K562 (cell line): ENCODE results near the gene LLGL1. TPM values are rescaled to one million over a fixed set of nuclear protein-coding genes. Genes with fewer than 3 reads are reported as not detected.

ENCODE experiments used
- ATAC-seq: fragments of 200-7000 bp; cut with Tn5 transposase; 3 replicates; pipeline ENCODE4 v1.9.1; 2020; ENCODE audit warnings: moderate library complexity
- BruUV-seq: library from RNA; stranded (reverse); fragments of 400-500 nt; replicated peaks from 2 replicates; lab custom pipeline; 2021; lab: Mats Ljungman, UMichigan
- CTCF ChIA-PET: fragments of 300-600 bp; formaldehyde crosslinking; extraction: SDS; loops from one replicate; lab custom pipeline; 2021; ENCODE audit warnings: low intra/inter-chr PET ratio; lab: Yijun Ruan, JAX
- POLR2A ChIA-PET: fragments of 300-600, 350-650 bp; sonication (Branson Sonifier 250); formaldehyde crosslinking; extraction: SDS; loops from one replicate; lab custom pipeline; 2021; ENCODE audit warnings: antibody characterized with exemption, inconsistent platforms; lab: Yijun Ruan, JAX
- DNase-seq, 4 experiments: peaks; one replicate each; pipeline versions ENCODE4 v3.0.0 to v3.0.0-alpha.2; 2011 to 2018; ENCODE audit warnings: low spot score in 3 of 4, mixed read lengths in 3 of 4; ENCODE audit errors: extremely low read depth in 1 of 4
- FAIRE-seq: peaks from 2 replicates; lab custom pipeline; 2011; peaks lifted over from hg19 to GRCh38; lab: Jason Lieb, UNC
- H2AFZ ChIP-seq: 2 replicates; pipeline ENCODE4 v1.6.0; 2011; ENCODE audit warnings: low read depth, low read length, control low read depth, inconsistent platforms
- H3K27ac ChIP-seq: fragments of 200-600 bp; 3 replicates; pipeline ENCODE4 v1.8.0; 2011; ENCODE audit warnings: low read depth, mild to moderate bottlenecking, control low read depth, inconsistent platforms, low read length, moderate library complexity, mixed read lengths; ENCODE audit errors: extremely low read depth
- H3K27me3 ChIP-seq, 2 experiments: fragments of 300-600 bp in 1 of 2; 2 replicates in 1 of 2; 3 replicates in 1 of 2; pipeline versions ENCODE4 v1.6.0 to v1.8.0; 2011; ENCODE audit warnings: inconsistent platforms in 2 of 2, low read length in 2 of 2, mild to moderate bottlenecking in 1 of 2, mixed read lengths in 1 of 2, moderate library complexity in 1 of 2; ENCODE audit not compliant: control insufficient read depth in 2 of 2, insufficient read depth in 2 of 2
- H3K36me3 ChIP-seq: fragments of 300-600 bp; 3 replicates; pipeline ENCODE4 v1.8.0; 2011; ENCODE audit warnings: mild to moderate bottlenecking, low read length, inconsistent platforms; ENCODE audit not compliant: control insufficient read depth, insufficient read depth
- H3K4me1 ChIP-seq, 2 experiments: fragments of 200-600 bp in 1 of 2; replicated peaks in 1 of 2; 2 replicates in 1 of 2; 3 replicates in 1 of 2; pipeline versions ENCODE4 v1.5.1 to v1.8.0; 2011; ENCODE audit warnings: inconsistent platforms in 2 of 2, low read length in 2 of 2, mild to moderate bottlenecking in 1 of 2, mixed read lengths in 1 of 2, moderate library complexity in 1 of 2; ENCODE audit not compliant: control insufficient read depth in 2 of 2, insufficient read depth in 2 of 2
- H3K4me2 ChIP-seq: 2 replicates; pipeline ENCODE4 v1.6.1; 2011; ENCODE audit warnings: low read length, control low read depth, inconsistent platforms, mixed read lengths; ENCODE audit not compliant: insufficient read depth
- H3K4me3 ChIP-seq: fragments of 200-600 bp; sonication (generic), shearing (Covaris generic); 2 replicates; pipeline ENCODE4 v1.5.1; 2016; ENCODE audit warnings: control low read depth, inconsistent platforms
- H3K79me2 ChIP-seq: fragments of 200-600 bp; 3 replicates; pipeline ENCODE4 v1.8.0; 2011; ENCODE audit warnings: low read length, inconsistent platforms; ENCODE audit not compliant: control insufficient read depth, insufficient read depth
- H3K9ac ChIP-seq, 2 experiments: 2 replicates each; pipeline versions ENCODE4 v1.6.0 to v1.6.1; 2011; ENCODE audit warnings: low read depth in 2 of 2, low read length in 2 of 2, control low read depth in 1 of 2, inconsistent platforms in 1 of 2, mild to moderate bottlenecking in 1 of 2, mixed read lengths in 1 of 2; ENCODE audit not compliant: insufficient read depth in 1 of 2
- H3K9me1 ChIP-seq: one replicate; pipeline ENCODE4 v1.6.0; 2011; ENCODE audit warnings: inconsistent platforms, mild to moderate bottlenecking, low read length, moderate library complexity; ENCODE audit not compliant: control insufficient read depth, insufficient read depth
- H3K9me3 ChIP-seq: replicated peaks from 2 replicates; pipeline ENCODE4 v1.5.1; 2011; ENCODE audit warnings: low read depth, low read length, inconsistent platforms; ENCODE audit not compliant: control insufficient read depth, insufficient read depth
- H4K20me1 ChIP-seq: replicated peaks from 2 replicates; pipeline ENCODE4 v1.6.1; 2011; ENCODE audit warnings: low read length, inconsistent platforms, mixed read lengths; ENCODE audit not compliant: control insufficient read depth, insufficient read depth
- ARID2 ChIP-seq: fragments of 450-650 bp; IDR thresholded peaks from 2 replicates; pipeline ENCODE4 v1.6.1; 2017; ENCODE audit warnings: antibody characterized with exemption, mild to moderate bottlenecking
- CHD7 ChIP-seq: fragments of 200-600 bp; sonication (generic); IDR thresholded peaks from one replicate; pipeline ENCODE4 v1.6.1; 2012; ENCODE audit warnings: mild to moderate bottlenecking, low read depth, low read length, inconsistent platforms
- KDM4B ChIP-seq, 2 experiments: fragments of 450-650 bp in 1 of 2; sonication (generic) in 1 of 2; IDR thresholded peaks; 2 replicates each; pipeline ENCODE4 v1.6.1; 2016 to 2017; ENCODE audit warnings: borderline replicate concordance in 2 of 2, antibody characterized with exemption in 1 of 2, low read depth in 1 of 2, mild to moderate bottlenecking in 1 of 2
- POLR2G ChIP-seq: fragments of 200-400 bp; formaldehyde crosslinking; IDR thresholded peaks from 2 replicates; pipeline ENCODE4 v1.6.1; 2017; ENCODE audit warnings: low read depth, mild to moderate bottlenecking, antibody characterized with exemption, low read length, moderate library complexity
- SMAD2 ChIP-seq: fragments of 150-350 bp; IDR thresholded peaks from 2 replicates; pipeline ENCODE4 v1.6.1; 2014; ENCODE audit warnings: low read depth, mild to moderate bottlenecking, low read length
- WGBS: fragments of 100-300 bp; shearing (Covaris generic); methylation state at CpG from one replicate; pipeline ENCODE4 v1.1.6; 2016; ENCODE audit warnings: low coverage, mixed read lengths; ENCODE audit not compliant: insufficient coverage; ENCODE audit errors: missing lambda C conversion rate; 5-methylcytosine and 5-hydroxymethylcytosine counted together
- in situ Hi-C: fragments of 300-500 bp; cut with MboI; formaldehyde crosslinking; loops from 4 replicates; pipeline ENCODE4 v1.15.0; 2018; ENCODE audit warnings: inconsistent platforms, mixed read lengths
- intact Hi-C: fragments of 100-400 bp; cut with micrococcal nuclease; formaldehyde crosslinking; loops from 2 replicates; pipeline ENCODE4 v1.14.2; 2022
- polyA plus RNA-seq, 8 experiments: library from polyadenylated mRNA; depleted of rRNA in 4 of 8; stranded (reverse) in 5 of 8; unstranded in 3 of 8; fragments of >200 nt; fragmentation: Nextera tagmentation in 2 of 8; fragmentation: Illumina TruSeq in 1 of 8; extraction: Ambion mirVana in 2 of 8; extraction: Trizol in 1 of 8; gene quantifications; 2 replicates each; pipeline versions ENCODE4 v1.2.1 to v1.2.3, GENCODE V29; 2011 to 2014; ENCODE audit warnings: inconsistent platforms in 1 of 8, missing spikeins in 1 of 8
- total RNA-seq, 7 experiments: library from RNA; depleted of rRNA in 6 of 7; stranded (reverse); fragments of >200 nt in 6 of 7; fragmentation: Illumina TruSeq in 2 of 7; extraction: Trizol in 2 of 7; gene quantifications; 2 replicates each; pipeline versions ENCODE4 v1.2.1 to v1.2.3, GENCODE V29; 2011 to 2021; ENCODE audit warnings: low replicate concordance in 1 of 7

Gene LLGL1
- total and polyA plus RNA-seq, 9 of the 15 experiments (the other 6 are each of a cell fraction or from before 2014, with no cell fraction given) = 0.11 to 12.9 (median 5.3) TPM; not detected in 1

GRCh38 chr17:18250708-18251107 lies 25.3 kb downstream of the LLGL1 start:
- CTCF ChIA-PET = no interaction called here
- H4K20me1 ChIP-seq = peaks cover 3% of the 10 kb centered on the region; the same call in 1 of the 2 replicates
- no peak overlapping the region for H3K4me3 ChIP-seq
- in situ Hi-C loops (no loop called here), intact Hi-C loops (no loop called here)
- H3K9ac ChIP-seq = no peak overlapping the region
- no peak overlapping the region for H3K27ac ChIP-seq
- no peak overlapping the region for H3K4me2 ChIP-seq
- FAIRE-seq (no peak), DNase-seq (no peak), ATAC-seq (no peak)
- WGBS = 92% methylated on average over 4 of the region's 14 CpGs
- no peaks in the 10 kb centered on the region for H3K9me3 ChIP-seq
- TF ChIP-seq KDM4B (IDR thresholded peaks at IDR 0.05; ENCODE audit: borderline replicate concordance in 2 of 2, low read depth in 1 of 2) (no peak), CHD7 (no peak), POLR2G (0 out of 2 replicates have a peak, but pooled peaks have one; percentile 15), SMAD2 (no peak), ARID2 (no peak)
- H2AFZ ChIP-seq = no peak overlapping the region
- H3K79me2 ChIP-seq = no peaks in the 10 kb centered on the region
- POLR2A ChIA-PET = interaction anchor here (0.9 kb wide), 1 partner anchor 8 kb away, joined by 3 read pairs; the partner anchor contains the start of gene FLII
- peaks cover 3 to 23% of the 10 kb centered on the region in 2 experiments; a peak in 4 of 5 replicates for H3K4me1 ChIP-seq
- no peaks in the 10 kb centered on the region for H3K27me3 ChIP-seq
- no TSS peak for BruUV-seq
- peaks cover 2% of the 10 kb centered on the region for H3K9me1 ChIP-seq
- H3K36me3 ChIP-seq = peaks cover 69% of the 10 kb centered on the region; the same call in 2 of the 3 replicates
